A549 (cell line): ENCODE measurements around the gene GAS7.

Experiments used
- BHLHE40 ChIP-seq: IDR thresholded peaks from 2 replicates; pipeline ENCODE4 v1.6.1; 2012; ENCODE audit warnings: low read depth, low read length, inconsistent platforms
- CBX8 ChIP-seq: fragments of 200-600 bp; sonication (generic); IDR thresholded peaks from 2 replicates; pipeline ENCODE4 v1.6.1; 2016
- CTCF ChIP-seq: fragments of >200 bp; sonication (Bioruptor Twin); formaldehyde crosslinking; IDR thresholded peaks from 3 replicates; pipeline ENCODE4 v1.5.1; 2016
- ELK1 ChIP-seq: fragments of 150-350 bp; IDR thresholded peaks from 2 replicates; pipeline ENCODE4 v1.6.1; 2014; ENCODE audit warnings: low read depth, mild to moderate bottlenecking, low read length
- EP300 ChIP-seq, 2 experiments: fragments of >200 bp; sonication (Bioruptor Twin); formaldehyde crosslinking; IDR thresholded peaks; 2 replicates in 1 of 2; 3 replicates in 1 of 2; pipeline ENCODE4 v1.6.1; 2016 to 2017
- FOSB ChIP-seq: fragments of 250-450 bp; sonication (Bioruptor Pico); IDR thresholded peaks from 2 replicates; pipeline ENCODE4 v1.5.0; 2020; ENCODE audit warnings: mild to moderate bottlenecking, moderate library complexity
- HDAC2 ChIP-seq: fragments of 200-600 bp; sonication (generic); IDR thresholded peaks from 2 replicates; pipeline ENCODE4 v1.6.1; 2016
- HOXA7 ChIP-seq: fragments of 250-450 bp; sonication (Bioruptor Pico); IDR thresholded peaks from 2 replicates; pipeline ENCODE4 v1.5.0; 2020; ENCODE audit warnings: mild to moderate bottlenecking, moderate library complexity
- JUN ChIP-seq, 2 experiments: fragments of >200 bp; sonication (Bioruptor Twin); formaldehyde crosslinking; IDR thresholded peaks; 2 replicates in 1 of 2; 3 replicates in 1 of 2; pipeline ENCODE4 v1.6.1; 2016 to 2017
- KDM1A ChIP-seq: fragments of 200-600 bp; sonication (generic); IDR thresholded peaks from 2 replicates; pipeline ENCODE4 v1.6.1; 2016; ENCODE audit warnings: low read depth, mild to moderate bottlenecking
- MAX ChIP-seq: IDR thresholded peaks from 2 replicates; pipeline ENCODE4 v1.6.1; 2012
- MAZ ChIP-seq: fragments of 150-350 bp; IDR thresholded peaks from 2 replicates; pipeline ENCODE4 v1.6.1; 2014; ENCODE audit warnings: antibody characterized with exemption, low read depth, low read length, borderline replicate concordance
- POLR2A ChIP-seq: IDR thresholded peaks from 2 replicates; pipeline ENCODE4 v1.6.1; 2012; ENCODE audit warnings: mild to moderate bottlenecking, low read length
- TP53 ChIP-seq: fragments of 250-450 bp; sonication (Bioruptor Pico); IDR thresholded peaks from 2 replicates; pipeline ENCODE4 v1.5.0; 2021; ENCODE audit warnings: mild to moderate bottlenecking, moderate library complexity

GRCh38 chr17:10182785-10183184 lies 15.6 kb downstream of the GAS7 start:
- no peak for TF ChIP-seq CTCF
- TF ChIP-seq JUN (IDR thresholded peaks at IDR 0.05) = no peak
- no peak for TF ChIP-seq BHLHE40
- no peak for TF ChIP-seq MAZ
- TF ChIP-seq CBX8 = no peak
- TF ChIP-seq FOSB (CRISPR knock-in tag) = no peak
- no peak for TF ChIP-seq POLR2A
- TF ChIP-seq ELK1 = no peak
- no peak for TF ChIP-seq TP53
- TF ChIP-seq KDM1A = no peak
- TF ChIP-seq HOXA7 = no peak
- TF ChIP-seq EP300 (IDR thresholded peaks at IDR 0.05) = no peak
- TF ChIP-seq MAX = no peak
- no peak for TF ChIP-seq HDAC2
